EH (cell line): ENCODE data around the gene PHACTR3.
A peak's percentile ranks its signal among the peaks of the same experiment; 100 is the strongest.
"Not testable (repeated sequence)": the region's sequence is repeated elsewhere in the genome, so short reads cannot be mapped to it uniquely, and the experiment has no call there.

ENCODE experiments used
- DNase-seq: peaks from one replicate; pipeline ENCODE4 v3.0.0-alpha.2; 2015; ENCODE audit warnings: low read depth

PHACTR3 gene

GRCh38 chr20:59863058-59863457 is 258.7 kb downstream of the PHACTR3 start:
- no peak for DNase-seq

- no peak for DNase-seq
Measured at GRCh38 chr20:59864726-59865125, 260.4 kb downstream of the PHACTR3 start.

GRCh38 chr20:59866338-59866737 is 262.0 kb downstream of the PHACTR3 start:
- peak; percentile 16 for DNase-seq

GRCh38 chr20:59871096-59871495 is 266.8 kb downstream of the PHACTR3 start:
- no peak for DNase-seq

GRCh38 chr20:59873409-59873808 is 269.1 kb downstream of the PHACTR3 start:
- DNase-seq = no peak

- DNase-seq = no peak
Measured at GRCh38 chr20:59880198-59880597, 275.9 kb downstream of the PHACTR3 start.

GRCh38 chr20:59884494-59884893 is 280.2 kb downstream of the PHACTR3 start:
- DNase-seq = no peak

- no peak for DNase-seq
Measured at GRCh38 chr20:59888050-59888449, 283.7 kb downstream of the PHACTR3 start.

- not testable (repeated sequence) for DNase-seq
Measured at GRCh38 chr20:59890035-59890434, 285.7 kb downstream of the PHACTR3 start.

- DNase-seq = no peak
Measured at GRCh38 chr20:59891581-59891980, 287.2 kb downstream of the PHACTR3 start.

- DNase-seq = no peak
Measured at GRCh38 chr20:59895908-59896307, 291.6 kb downstream of the PHACTR3 start.
